HG03439 (cell line): ENCODE data around the gene FAM25G.

Source experiments
- ATAC-seq: cut with Tn5 transposase; IDR thresholded peaks from one replicate; pipeline ENCODE4 v1.9.1; 2021; ENCODE audit warnings: mild to moderate bottlenecking, moderate library complexity; ENCODE audit not compliant: unreplicated experiment

Gene FAM25G

DNA sequence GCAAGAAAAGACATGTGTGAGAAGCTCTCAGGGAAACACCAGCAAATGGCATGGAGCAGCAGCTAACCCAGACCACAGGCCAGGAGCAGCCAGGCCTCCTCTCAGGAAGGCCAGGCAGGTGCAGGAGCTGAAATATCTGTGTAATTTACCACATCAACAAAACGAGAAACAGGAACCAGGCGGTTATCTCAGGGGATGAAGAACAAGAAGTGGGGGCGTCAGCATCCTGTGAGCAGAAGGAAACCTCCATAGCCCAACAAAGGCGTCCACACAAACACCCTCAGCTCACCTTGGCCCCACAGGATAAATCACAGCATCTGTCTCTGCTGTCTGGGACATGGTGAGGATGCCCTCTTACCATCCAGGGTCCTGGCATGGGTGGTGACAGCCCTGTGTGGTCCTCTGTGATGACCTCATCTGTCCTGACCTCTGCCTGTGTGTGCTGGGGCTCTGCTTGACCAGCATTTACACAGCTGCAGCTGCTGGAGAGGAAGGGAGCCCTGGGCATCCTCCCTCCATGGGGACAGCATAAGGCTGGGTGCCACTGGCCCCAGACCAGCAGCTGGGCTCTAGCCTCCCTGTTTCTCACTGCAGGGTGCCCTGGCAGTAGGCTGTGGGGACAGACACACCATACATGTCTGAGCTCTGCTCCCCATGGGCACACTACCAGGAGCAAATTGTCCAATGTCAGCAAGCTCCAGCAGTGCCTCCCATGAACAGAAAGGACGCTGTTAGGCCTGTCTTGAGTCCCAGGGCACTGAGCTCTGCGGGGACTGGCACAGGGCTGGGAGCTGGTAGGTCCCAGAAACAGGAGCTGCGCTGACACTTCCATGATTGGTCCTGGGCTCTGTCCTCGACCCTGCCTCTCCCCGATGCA, 42.2 kb downstream of the FAM25G start:
- no peak for ATAC-seq

GRCh38 chr10:47447705-47448104, 43.8 kb downstream of the FAM25G start:
- ATAC-seq, result no peak

- no peak for ATAC-seq
These were observed 44.3 kb downstream of the FAM25G start for GRCh38 chr10:47447209-47447608.

- ATAC-seq, result no peak
These were observed 45.8 kb downstream of the FAM25G start for GRCh38 chr10:47445720-47446119.

GRCh38 chr10:47444047-47444446, 47.5 kb downstream of the FAM25G start:
- ATAC-seq, result no peak

GRCh38 chr10:47443145-47443544, 48.4 kb downstream of the FAM25G start:
- no peak for ATAC-seq

DNA sequence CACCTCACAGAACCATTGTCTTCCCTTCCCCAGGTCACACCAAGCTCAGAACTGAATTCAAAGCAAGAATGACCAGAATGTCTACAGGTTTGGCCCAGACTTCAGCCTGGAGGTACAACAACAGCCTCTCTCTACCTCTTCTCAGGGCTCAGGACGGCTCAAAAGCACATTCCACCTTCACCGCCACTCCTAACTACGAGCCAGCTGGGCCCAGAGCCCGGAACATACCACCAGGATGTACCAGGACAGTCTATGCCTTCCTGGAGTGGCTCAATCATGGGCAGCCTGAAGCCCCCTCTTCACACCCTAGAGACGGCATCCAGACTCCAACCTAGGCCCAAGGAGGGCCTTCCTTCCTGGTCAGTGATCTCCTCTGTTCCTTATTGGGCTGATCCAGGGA, 49.1 kb downstream of the FAM25G start:
- ATAC-seq, result no peak

- ATAC-seq, result no peak
These were observed 49.6 kb downstream of the FAM25G start for GRCh38 chr10:47441938-47442337.

GRCh38 chr10:47440207-47440606, 51.3 kb downstream of the FAM25G start:
- ATAC-seq, result no peak

DNA sequence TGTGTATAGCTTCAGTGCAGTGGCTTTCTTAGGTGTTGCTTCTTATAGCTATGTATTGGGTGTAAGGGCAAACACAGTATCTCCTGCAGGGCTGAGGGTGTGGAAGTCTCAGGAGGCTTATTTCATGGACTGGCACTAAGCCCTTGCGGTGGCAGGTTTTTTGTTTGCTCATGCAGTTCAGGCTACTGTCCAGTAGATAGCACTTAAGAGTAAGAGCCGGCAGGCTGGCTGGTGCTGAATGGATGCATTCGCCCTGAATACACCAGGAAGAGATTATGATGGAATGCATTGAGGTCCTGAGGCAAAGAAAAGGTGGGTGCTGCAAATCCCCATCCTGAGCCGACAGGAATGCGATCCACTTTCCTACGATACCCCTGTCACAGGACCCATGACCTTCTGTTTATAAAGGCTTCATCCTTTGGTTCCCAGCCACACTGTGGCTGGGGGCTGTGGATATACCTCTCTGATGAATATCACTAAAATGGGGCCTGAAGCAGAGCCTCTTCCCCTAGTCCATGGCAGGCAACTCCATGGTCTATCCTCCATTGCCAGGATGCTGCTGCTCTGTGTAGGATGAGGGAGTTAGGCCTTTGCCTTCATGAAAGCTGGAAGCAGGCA, 52.5 kb downstream of the FAM25G start:
- ATAC-seq, result no peak
